K562 (cell line): ENCODE results near the gene ZC3HAV1L.

Experiments used
- CHD2 ChIP-seq: IDR thresholded peaks from 2 replicates; pipeline ENCODE4 v1.6.1; 2011; ENCODE audit warnings: low read depth, low read length
- CTCF ChIP-seq, 3 experiments: IDR thresholded peaks in 2 of 3; conservative IDR thresholded peaks in 1 of 3; 2 replicates each; pipeline ENCODE4 v1.5.1; 2011 to 2012; ENCODE audit warnings: low read length in 3 of 3, mild to moderate bottlenecking in 3 of 3, control low read depth in 2 of 3, improper control_type of control experiment in 1 of 3, inconsistent platforms in 1 of 3, low read depth in 1 of 3, mixed read lengths in 1 of 3, moderate library complexity in 1 of 3; ENCODE audit not compliant: insufficient read depth in 2 of 3
- POLR2AphosphoS5 ChIP-seq: IDR thresholded peaks from 2 replicates; pipeline ENCODE4 v1.6.1; 2011; ENCODE audit warnings: mild to moderate bottlenecking, low read depth, low read length, moderate library complexity; ENCODE audit not compliant: control insufficient read depth, insufficient read depth
- ZNF592 ChIP-seq: fragments of 450-650 bp; IDR thresholded peaks from 2 replicates; pipeline ENCODE4 v1.6.1; 2017; ENCODE audit warnings: antibody characterized with exemption, mild to moderate bottlenecking
- TF ChIP-seq, protein P1 (sequence below): sonication (generic); formaldehyde crosslinking; IDR thresholded peaks from 2 replicates; pipeline ENCODE4 v1.9.0; 2022; ENCODE audit warnings: mild to moderate bottlenecking, missing genetic modification reagents

GRCh38 chr7:139046143-139046542, 10.3 kb upstream of the ZC3HAV1L start:
- TF ChIP-seq CHD2: no peak
- TF ChIP-seq ZNF592: no peak
- TF ChIP-seq POLR2AphosphoS5: no peak
- TF ChIP-seq, protein P1, sequence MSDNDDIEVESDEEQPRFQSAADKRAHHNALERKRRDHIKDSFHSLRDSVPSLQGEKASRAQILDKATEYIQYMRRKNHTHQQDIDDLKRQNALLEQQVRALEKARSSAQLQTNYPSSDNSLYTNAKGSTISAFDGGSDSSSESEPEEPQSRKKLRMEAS: no peak
- no peak for TF ChIP-seq CTCF (IDR thresholded peaks at IDR 0.05 in 2 of 3, conservative IDR thresholded peaks at IDR 0.05 in 1 of 3; ENCODE audit: insufficient read depth in 2 of 3, low read depth in 1 of 3, low read length in 3 of 3)
